K562 (cell line): ENCODE results near the gene SLC25A45. TPM values are rescaled to one million over a fixed set of nuclear protein-coding genes. Genes with fewer than 3 reads are reported as not detected.

Experiments
- ELF4 ChIP-seq: fragments of 450-650 bp; formaldehyde crosslinking; IDR thresholded peaks from 2 replicates; pipeline ENCODE4 v1.4.0; 2022; ENCODE audit warnings: missing genetic modification characterization
- HNRNPH1 ChIP-seq: fragments of 200-400 bp; formaldehyde crosslinking; optimal IDR thresholded peaks from 2 replicates; pipeline ENCODE3; 2017; ENCODE audit warnings: low read depth, mild to moderate bottlenecking, low read length, moderate library complexity
- PHF21A ChIP-seq: fragments of 450-650 bp; IDR thresholded peaks from 2 replicates; pipeline ENCODE4 v1.6.1; 2017; ENCODE audit warnings: low read depth, borderline replicate concordance
- PHTF2 ChIP-seq: fragments of 250-450 bp; sonication (Bioruptor Pico); IDR thresholded peaks from 2 replicates; pipeline ENCODE4 v1.5.0; 2021; ENCODE audit warnings: mild to moderate bottlenecking
- POLR2AphosphoS5 ChIP-seq: IDR thresholded peaks from 2 replicates; pipeline ENCODE4 v1.6.1; 2011; ENCODE audit warnings: mild to moderate bottlenecking, low read depth, low read length, moderate library complexity; ENCODE audit not compliant: control insufficient read depth, insufficient read depth
- RBBP5 ChIP-seq: fragments of 200-600 bp; sonication (generic); IDR thresholded peaks from 2 replicates; pipeline ENCODE4 v1.6.1; 2012; ENCODE audit warnings: borderline replicate concordance, mild to moderate bottlenecking, low read length, control low read depth, inconsistent platforms; ENCODE audit not compliant: insufficient read depth, poor library complexity, severe bottlenecking
- RBM15 ChIP-seq: fragments of 200-400 bp; formaldehyde crosslinking; IDR thresholded peaks from 2 replicates; pipeline ENCODE4 v1.6.1; 2018; ENCODE audit warnings: mild to moderate bottlenecking, low read length, moderate library complexity; ENCODE audit not compliant: insufficient read depth
- SAP30 ChIP-seq: fragments of 200-600 bp; sonication (generic); IDR thresholded peaks from 2 replicates; pipeline ENCODE4 v1.6.1; 2012; ENCODE audit warnings: borderline replicate concordance, low read depth, mild to moderate bottlenecking, moderate library complexity, low read length, control low read depth, inconsistent platforms; ENCODE audit not compliant: insufficient read depth, poor library complexity, severe bottlenecking
- SRSF9 ChIP-seq: fragments of 200-400 bp; formaldehyde crosslinking; IDR thresholded peaks from 2 replicates; pipeline ENCODE4 v1.6.1; 2017; ENCODE audit warnings: low read depth, low read length, borderline replicate concordance
- TAL1 ChIP-seq: fragments of 450-650 bp; IDR thresholded peaks from 2 replicates; pipeline ENCODE4 v1.6.1; 2016; ENCODE audit warnings: mild to moderate bottlenecking
- TARDBP ChIP-seq: fragments of 450-650 bp; IDR thresholded peaks from 2 replicates; pipeline ENCODE4 v1.6.1; 2016
- ZFPM2 ChIP-seq: fragments of 250-450 bp; sonication (Bioruptor Pico); IDR thresholded peaks from 2 replicates; pipeline ENCODE4 v1.5.1; 2022; ENCODE audit warnings: mild to moderate bottlenecking
- ZKSCAN3 ChIP-seq: fragments of 250-450 bp; sonication (Bioruptor Pico); IDR thresholded peaks from 2 replicates; pipeline ENCODE4 v1.4.0; 2020
- polyA plus RNA-seq, 8 experiments: library from polyadenylated mRNA; depleted of rRNA in 4 of 8; stranded (reverse) in 5 of 8; unstranded in 3 of 8; fragments of >200 nt; fragmentation: Nextera tagmentation in 2 of 8; fragmentation: Illumina TruSeq in 1 of 8; extraction: Ambion mirVana in 2 of 8; extraction: Trizol in 1 of 8; gene quantifications; 2 replicates each; pipeline versions ENCODE4 v1.2.1 to v1.2.3, GENCODE V29; 2011 to 2014; ENCODE audit warnings: inconsistent platforms in 1 of 8, missing spikeins in 1 of 8
- total RNA-seq, 7 experiments: library from RNA; depleted of rRNA in 6 of 7; stranded (reverse); fragments of >200 nt in 6 of 7; fragmentation: Illumina TruSeq in 2 of 7; extraction: Trizol in 2 of 7; gene quantifications; 2 replicates each; pipeline versions ENCODE4 v1.2.1 to v1.2.3, GENCODE V29; 2011 to 2021; ENCODE audit warnings: low replicate concordance in 1 of 7
- TF ChIP-seq, protein P1 (sequence below), 2 experiments: fragments of 450-650 bp; IDR thresholded peaks; 2 replicates each; pipeline ENCODE4 v1.6.1; 2016; ENCODE audit warnings: mild to moderate bottlenecking in 2 of 2, borderline replicate concordance in 1 of 2, low read depth in 1 of 2, moderate library complexity in 1 of 2
- TF ChIP-seq, protein P2 (sequence below): sonication (generic); formaldehyde crosslinking; IDR thresholded peaks from 2 replicates; pipeline ENCODE4 v1.8.0; 2023; ENCODE audit warnings: mild to moderate bottlenecking, missing genetic modification reagents

SLC25A45 gene
- total and polyA plus RNA-seq, 9 of the 15 experiments (the other 6 are each of a cell fraction or from before 2014, with no cell fraction given): 0.15 to 2.3 (median 0.68) TPM

DNA sequence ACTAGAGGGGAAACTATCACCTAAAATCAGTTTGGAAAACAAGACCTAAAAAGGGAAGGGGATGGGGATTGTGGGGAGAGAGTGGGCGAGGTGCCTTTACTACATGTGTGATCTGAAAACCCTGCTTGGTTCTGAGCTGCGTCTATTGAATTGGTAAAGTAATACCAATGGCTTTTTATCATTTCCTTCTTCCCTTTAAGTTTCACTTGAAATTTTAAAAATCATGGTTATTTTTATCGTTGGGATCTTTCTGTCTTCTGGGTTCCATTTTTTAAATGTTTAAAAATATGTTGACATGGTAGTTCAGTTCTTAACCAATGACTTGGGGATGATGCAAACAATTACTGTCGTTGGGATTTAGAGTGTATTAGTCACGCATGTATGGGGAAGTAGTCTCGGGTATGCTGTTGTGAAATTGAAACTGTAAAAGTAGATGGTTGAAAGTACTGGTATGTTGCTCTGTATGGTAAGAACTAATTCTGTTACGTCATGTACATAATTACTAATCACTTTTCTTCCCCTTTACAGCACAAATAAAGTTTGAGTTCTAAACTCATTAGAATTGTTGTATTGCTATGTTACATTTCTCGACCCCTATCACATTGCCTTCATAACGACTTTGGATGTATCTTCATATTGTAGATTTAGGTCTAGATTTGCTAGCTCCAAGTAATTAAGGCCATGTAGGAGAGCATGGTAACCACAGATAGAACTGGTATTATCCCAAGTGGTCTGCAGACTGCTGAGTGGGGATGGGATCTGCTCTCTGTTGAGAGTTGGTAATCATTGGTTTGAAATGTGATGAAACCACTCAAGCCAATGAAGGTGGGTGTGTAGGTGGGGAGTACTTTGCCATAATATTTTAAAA is 43.8 kb upstream of the SLC25A45 start (continued):
- TF ChIP-seq, protein P1, sequence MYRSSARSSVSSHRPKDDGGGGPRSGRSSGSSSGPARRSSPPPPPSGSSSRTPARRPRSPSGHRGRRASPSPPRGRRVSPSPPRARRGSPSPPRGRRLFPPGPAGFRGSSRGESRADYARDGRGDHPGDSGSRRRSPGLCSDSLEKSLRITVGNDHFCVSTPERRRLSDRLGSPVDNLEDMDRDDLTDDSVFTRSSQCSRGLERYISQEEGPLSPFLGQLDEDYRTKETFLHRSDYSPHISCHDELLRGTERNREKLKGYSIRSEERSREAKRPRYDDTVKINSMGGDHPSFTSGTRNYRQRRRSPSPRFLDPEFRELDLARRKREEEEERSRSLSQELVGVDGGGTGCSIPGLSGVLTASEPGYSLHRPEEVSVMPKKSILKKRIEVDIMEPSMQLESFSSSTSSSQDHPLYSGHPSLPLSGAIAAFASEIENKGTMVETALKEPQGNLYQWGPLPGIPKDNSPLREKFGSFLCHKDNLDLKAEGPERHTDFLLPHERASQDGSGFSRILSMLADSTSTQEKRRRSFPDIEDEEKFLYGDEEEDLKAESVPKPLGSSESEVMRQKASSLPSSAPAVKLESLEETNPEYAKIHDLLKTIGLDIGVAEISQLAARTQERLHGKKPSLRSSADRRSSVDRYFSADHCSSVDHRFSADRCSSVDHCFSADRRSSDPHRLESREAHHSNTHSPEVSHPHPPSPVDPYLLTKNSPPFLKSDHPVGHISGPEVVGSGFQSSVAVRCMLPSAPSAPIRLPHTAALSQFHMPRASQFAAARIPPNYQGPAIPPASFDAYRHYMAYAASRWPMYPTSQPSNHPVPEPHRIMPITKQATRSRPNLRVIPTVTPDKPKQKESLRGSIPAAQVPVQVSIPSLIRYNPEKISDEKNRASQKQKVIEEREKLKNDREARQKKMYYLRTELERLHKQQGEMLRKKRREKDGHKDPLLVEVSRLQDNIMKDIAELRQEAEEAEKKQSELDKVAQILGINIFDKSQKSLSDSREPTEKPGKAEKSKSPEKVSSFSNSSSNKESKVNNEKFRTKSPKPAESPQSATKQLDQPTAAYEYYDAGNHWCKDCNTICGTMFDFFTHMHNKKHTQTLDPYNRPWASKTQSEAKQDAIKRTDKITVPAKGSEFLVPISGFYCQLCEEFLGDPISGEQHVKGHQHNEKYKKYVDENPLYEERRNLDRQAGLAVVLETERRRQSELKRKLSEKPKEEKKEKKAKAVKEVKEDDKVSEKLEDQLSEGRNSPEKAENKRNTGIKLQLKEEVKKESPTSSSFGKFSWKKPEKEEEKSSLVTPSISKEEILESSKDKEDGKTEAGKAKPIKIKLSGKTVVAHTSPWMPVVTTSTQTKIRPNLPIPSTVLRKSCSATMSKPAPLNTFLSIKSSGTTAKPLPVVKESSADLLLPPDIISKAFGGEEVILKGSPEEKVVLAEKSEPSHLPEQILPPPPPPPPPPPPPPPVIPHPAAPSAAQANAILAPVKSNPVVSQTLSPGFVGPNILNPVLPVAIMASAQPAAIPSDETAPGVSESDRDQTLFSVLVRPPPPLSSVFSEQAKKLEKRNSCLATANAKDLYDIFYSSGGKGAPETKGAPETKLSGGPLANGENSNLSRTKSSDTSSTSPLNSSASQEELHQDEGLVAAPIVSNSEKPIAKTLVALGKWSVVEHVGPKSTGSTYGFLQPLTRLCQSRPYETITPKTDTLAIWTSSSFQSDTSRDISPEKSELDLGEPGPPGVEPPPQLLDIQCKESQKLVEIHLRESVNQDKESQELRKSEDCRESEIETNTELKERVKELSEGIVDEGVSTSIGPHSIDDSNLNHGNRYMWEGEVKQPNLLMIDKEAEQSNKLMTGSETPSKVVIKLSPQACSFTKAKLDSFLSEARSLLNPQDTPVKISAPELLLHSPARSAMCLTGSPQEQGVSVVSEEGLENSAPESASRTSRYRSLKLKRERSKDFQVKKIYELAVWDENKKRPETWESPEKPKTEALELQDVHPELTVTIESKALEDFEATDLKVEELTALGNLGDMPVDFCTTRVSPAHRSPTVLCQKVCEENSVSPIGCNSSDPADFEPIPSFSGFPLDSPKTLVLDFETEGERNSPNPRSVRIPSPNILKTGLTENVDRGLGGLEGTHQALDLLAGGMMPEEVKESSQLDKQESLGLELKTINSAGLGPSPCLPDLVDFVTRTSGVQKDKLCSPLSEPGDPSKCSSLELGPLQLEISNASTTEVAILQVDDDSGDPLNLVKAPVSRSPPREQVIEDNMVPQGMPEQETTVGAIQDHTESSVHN (IDR thresholded peaks at IDR 0.05; ENCODE audit: borderline replicate concordance in 1 of 2, low read depth in 1 of 2): peak in 1 of 2 experiments; percentile 73; a peak in 2 of 4 replicates
- TF ChIP-seq ZFPM2 (CRISPR knock-in tag): no peak; the same call in 1 of the 2 replicates
- TF ChIP-seq SRSF9: no peak
- peak; percentile 5 for TF ChIP-seq ELF4 (CRISPR knock-in tag)
- TF ChIP-seq PHTF2: no peak
- TF ChIP-seq TARDBP: no peak
- TF ChIP-seq HNRNPH1: peak; percentile 51
- TF ChIP-seq TAL1: no peak
- TF ChIP-seq POLR2AphosphoS5: peak; percentile 78
- no peak for TF ChIP-seq SAP30
- TF ChIP-seq RBBP5: no peak
- no peak for TF ChIP-seq PHF21A
- TF ChIP-seq RBM15: no peak
- TF ChIP-seq ZKSCAN3 (CRISPR knock-in tag): no peak
- TF ChIP-seq, protein P2, sequence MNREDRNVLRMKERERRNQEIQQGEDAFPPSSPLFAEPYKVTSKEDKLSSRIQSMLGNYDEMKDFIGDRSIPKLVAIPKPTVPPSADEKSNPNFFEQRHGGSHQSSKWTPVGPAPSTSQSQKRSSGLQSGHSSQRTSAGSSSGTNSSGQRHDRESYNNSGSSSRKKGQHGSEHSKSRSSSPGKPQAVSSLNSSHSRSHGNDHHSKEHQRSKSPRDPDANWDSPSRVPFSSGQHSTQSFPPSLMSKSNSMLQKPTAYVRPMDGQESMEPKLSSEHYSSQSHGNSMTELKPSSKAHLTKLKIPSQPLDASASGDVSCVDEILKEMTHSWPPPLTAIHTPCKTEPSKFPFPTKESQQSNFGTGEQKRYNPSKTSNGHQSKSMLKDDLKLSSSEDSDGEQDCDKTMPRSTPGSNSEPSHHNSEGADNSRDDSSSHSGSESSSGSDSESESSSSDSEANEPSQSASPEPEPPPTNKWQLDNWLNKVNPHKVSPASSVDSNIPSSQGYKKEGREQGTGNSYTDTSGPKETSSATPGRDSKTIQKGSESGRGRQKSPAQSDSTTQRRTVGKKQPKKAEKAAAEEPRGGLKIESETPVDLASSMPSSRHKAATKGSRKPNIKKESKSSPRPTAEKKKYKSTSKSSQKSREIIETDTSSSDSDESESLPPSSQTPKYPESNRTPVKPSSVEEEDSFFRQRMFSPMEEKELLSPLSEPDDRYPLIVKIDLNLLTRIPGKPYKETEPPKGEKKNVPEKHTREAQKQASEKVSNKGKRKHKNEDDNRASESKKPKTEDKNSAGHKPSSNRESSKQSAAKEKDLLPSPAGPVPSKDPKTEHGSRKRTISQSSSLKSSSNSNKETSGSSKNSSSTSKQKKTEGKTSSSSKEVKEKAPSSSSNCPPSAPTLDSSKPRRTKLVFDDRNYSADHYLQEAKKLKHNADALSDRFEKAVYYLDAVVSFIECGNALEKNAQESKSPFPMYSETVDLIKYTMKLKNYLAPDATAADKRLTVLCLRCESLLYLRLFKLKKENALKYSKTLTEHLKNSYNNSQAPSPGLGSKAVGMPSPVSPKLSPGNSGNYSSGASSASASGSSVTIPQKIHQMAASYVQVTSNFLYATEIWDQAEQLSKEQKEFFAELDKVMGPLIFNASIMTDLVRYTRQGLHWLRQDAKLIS: peak; percentile 87
